ENCODE measurements around the gene TAF1B. TPM values are rescaled to one million over a fixed set of nuclear protein-coding genes. Genes with fewer than 3 reads are reported as not detected.

TAF1B gene
- total RNA-seq, 1 experiment from 2014 or later, result 25.5 TPM

DNA sequence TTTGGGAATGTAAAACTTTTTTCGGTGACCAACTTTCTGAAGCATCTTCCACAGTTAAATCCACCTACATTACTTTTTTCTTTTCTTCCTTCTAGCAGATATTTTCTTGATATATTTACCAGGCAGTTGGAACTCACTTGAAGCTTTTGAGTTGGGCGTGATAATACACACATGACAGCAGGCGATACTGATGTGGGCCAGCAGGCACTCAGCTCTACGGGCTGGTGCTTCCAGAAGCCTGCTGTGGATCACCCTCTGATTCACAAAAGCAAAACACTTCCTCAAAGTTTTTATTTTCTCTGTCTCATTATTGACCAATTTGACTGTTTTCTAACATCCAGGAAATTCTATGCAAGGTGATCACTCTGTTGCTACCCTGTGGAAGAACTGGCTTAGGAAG is 131.1 kb downstream of the TAF1B start:
- ChIA-PET CTCF (interaction anchor here (0.8 to 2.6 kb wide), 4 partner anchors 10 to 175 kb away, joined by 3 to 20 read pairs (median 3); no protein-coding TSS in a partner anchor), POLR2A (interaction anchor here (0.7 to 1.5 kb wide), 2 partner anchors 9 to 131 kb away, joined by 3 to 4 read pairs; partner anchors contain the start of gene TAF1B)
- no TSS peak for BruUV-seq (replicated peaks)
- H3K9me3 Mint-ChIP-seq (ENCODE audit: unreplicated experiment), result no peaks in the 10 kb centered on the region
- TF ChIP-seq CTCF (IDR thresholded peaks at IDR 0.05; ENCODE audit: unreplicated experiment), result no peak
- no peak for DNase-seq (ENCODE audit: unreplicated experiment)
- no peak overlapping the region for H3K27ac Mint-ChIP-seq (ENCODE audit: low read depth, unreplicated experiment)
- peaks cover 6% of the 10 kb centered on the region for H3K36me3 Mint-ChIP-seq (ENCODE audit: insufficient read depth, unreplicated experiment)
- intact Hi-C loops (cut with micrococcal nuclease), result no loop called here
- no peaks in the 10 kb centered on the region for H3K27me3 Mint-ChIP-seq (ENCODE audit: insufficient read depth, unreplicated experiment)
- H3K4me3 Mint-ChIP-seq (ENCODE audit: unreplicated experiment), result no peak overlapping the region
- H3K4me1 Mint-ChIP-seq (ENCODE audit: insufficient read depth, unreplicated experiment), result peaks cover 32% of the 10 kb centered on the region

GRCh38 chr2:9975328-9975727 is 132.1 kb downstream of the TAF1B start:
- POLR2A ChIA-PET, result interaction anchor here (0.7 kb wide), 1 partner anchor 20 kb away, joined by 3 read pairs; no protein-coding TSS in a partner anchor
- intact Hi-C loops (cut with micrococcal nuclease), result no loop called here

DNA sequence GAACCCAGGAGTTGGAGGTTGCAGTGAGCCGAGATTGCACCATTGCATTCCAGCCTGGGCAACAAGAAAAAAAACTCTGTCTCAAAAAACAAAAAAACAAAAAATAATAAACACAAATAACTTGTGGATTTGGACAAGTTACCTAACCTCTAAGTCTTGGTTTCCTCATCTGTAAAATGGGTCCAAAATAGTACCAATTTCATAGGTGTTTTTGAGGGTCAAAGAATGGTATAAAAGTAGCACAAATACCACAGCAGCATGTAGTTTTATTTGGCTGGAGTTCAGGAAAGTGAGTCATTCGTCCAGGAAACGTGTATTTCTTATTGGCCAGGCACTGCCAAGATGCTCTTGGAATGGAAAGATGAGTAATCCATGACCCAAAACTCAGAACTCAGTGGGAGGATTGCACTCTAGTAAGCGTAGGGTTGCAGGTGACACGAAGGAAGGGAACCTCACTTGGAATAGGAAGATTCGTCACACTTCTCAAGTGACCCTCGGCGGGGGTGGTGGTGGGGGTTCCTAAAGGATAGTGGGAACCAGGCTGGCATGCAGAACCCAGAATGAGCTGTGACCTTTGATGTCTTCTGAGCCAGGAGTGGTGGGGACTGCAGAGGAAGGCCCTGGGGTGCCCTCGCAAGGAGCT is 132.7 kb downstream of the TAF1B start:
- peak; percentile 99 for DNase-seq (ENCODE audit: unreplicated experiment)
- H3K9me3 Mint-ChIP-seq (ENCODE audit: unreplicated experiment), result no peaks in the 10 kb centered on the region
- no peaks in the 10 kb centered on the region for H3K27me3 Mint-ChIP-seq (ENCODE audit: insufficient read depth, unreplicated experiment)
- intact Hi-C loops (cut with micrococcal nuclease), result loop anchor here (1.0 kb wide), 1 partner anchor 67 kb away; the partner anchor contains the start of gene KLF11
- no peak for TF ChIP-seq CTCF (IDR thresholded peaks at IDR 0.05; ENCODE audit: unreplicated experiment)
- no peak overlapping the region for H3K4me3 Mint-ChIP-seq (ENCODE audit: unreplicated experiment)
- H3K4me1 Mint-ChIP-seq (ENCODE audit: insufficient read depth, unreplicated experiment), result peaks cover 30% of the 10 kb centered on the region
- BruUV-seq (replicated peaks), result no TSS peak
- peaks cover 6% of the 10 kb centered on the region for H3K36me3 Mint-ChIP-seq (ENCODE audit: insufficient read depth, unreplicated experiment)
- ChIA-PET CTCF (interaction anchor here (0.9 to 2.6 kb wide), 3 partner anchors 8 to 83 kb away, joined by 3 to 20 read pairs (median 4); no protein-coding TSS in a partner anchor), POLR2A (no interaction called here)
- H3K27ac Mint-ChIP-seq (ENCODE audit: low read depth, unreplicated experiment), result no peak overlapping the region

More at GRCh38 chr2:9975328-9975727, 132.1 kb downstream of the TAF1B start:
- Mint-ChIP-seq H3K9me3 (ENCODE audit: unreplicated experiment) (no peaks in the 10 kb centered on the region), H3K27me3 (ENCODE audit: insufficient read depth, unreplicated experiment) (no peaks in the 10 kb centered on the region), H3K36me3 (ENCODE audit: insufficient read depth, unreplicated experiment) (peaks cover 6% of the 10 kb centered on the region), H3K4me1 (ENCODE audit: insufficient read depth, unreplicated experiment) (peaks cover 32% of the 10 kb centered on the region), H3K27ac (ENCODE audit: low read depth, unreplicated experiment) (no peak overlapping the region), H3K4me3 (ENCODE audit: unreplicated experiment) (no peak overlapping the region)
- no TSS peak for BruUV-seq (replicated peaks)
- peak; percentile 16 for DNase-seq (ENCODE audit: unreplicated experiment)
- CTCF ChIA-PET, result interaction anchor here (0.6 to 2.6 kb wide), 4 partner anchors 9 to 206 kb away, joined by 3 to 20 read pairs (median 3); no protein-coding TSS in a partner anchor
- no peak for TF ChIP-seq CTCF (IDR thresholded peaks at IDR 0.05; ENCODE audit: unreplicated experiment)

- no peak overlapping the region for H3K4me3 Mint-ChIP-seq (ENCODE audit: unreplicated experiment)
- ChIA-PET POLR2A (no interaction called here), CTCF (interaction anchor here (0.6 kb wide), 1 partner anchor 8 kb away, joined by 5 read pairs; no protein-coding TSS in a partner anchor)
- no peak for DNase-seq (ENCODE audit: unreplicated experiment)
- H3K27ac Mint-ChIP-seq (ENCODE audit: low read depth, unreplicated experiment), result no peak overlapping the region
- no peaks in the 10 kb centered on the region for H3K9me3 Mint-ChIP-seq (ENCODE audit: unreplicated experiment)
- no TSS peak for BruUV-seq (replicated peaks)
- H3K27me3 Mint-ChIP-seq (ENCODE audit: insufficient read depth, unreplicated experiment), result no peaks in the 10 kb centered on the region
- TF ChIP-seq CTCF (IDR thresholded peaks at IDR 0.05; ENCODE audit: unreplicated experiment), result no peak
- intact Hi-C loops (cut with micrococcal nuclease), result no loop called here
- peaks cover 6% of the 10 kb centered on the region for H3K36me3 Mint-ChIP-seq (ENCODE audit: insufficient read depth, unreplicated experiment)
- peaks cover 13% of the 10 kb centered on the region for H3K4me1 Mint-ChIP-seq (ENCODE audit: insufficient read depth, unreplicated experiment)
Observed at GRCh38 chr2:9979977-9980376, 136.7 kb downstream of the TAF1B start.
